ENCODE results near the gene SLC3A2.

Gene SLC3A2

GRCh38 chr11:62889126-62889483 is 8.4 kb downstream of the SLC3A2 start:
- Histone ChIP-seq H3K27ac (peak overlapping the region; percentile 11), H3K9me3 (ENCODE audit: control insufficient read depth, low read length) (no peaks in the 10 kb centered on the region), H3K4me2 (ENCODE audit: low read length) (no peak overlapping the region), H3K36me3 (ENCODE audit: control insufficient read depth, insufficient read depth, low read length) (no peaks in the 10 kb centered on the region), H2AFZ (no peak overlapping the region), H3K9ac (no peak overlapping the region), H3K4me1 (no peaks in the 10 kb centered on the region), H3K27me3 (ENCODE audit: control insufficient read depth, insufficient read depth, low read length) (no peaks in the 10 kb centered on the region), H3K79me2 (no peaks in the 10 kb centered on the region), H3K4me3 (ENCODE audit: low read depth, low read length) (no peak overlapping the region)
- no peak for TF ChIP-seq CTCF (IDR thresholded peaks at IDR 0.05)

GRCh38 chr11:62889484-62890437 is 9.1 kb downstream of the SLC3A2 start:
- Histone ChIP-seq H3K9ac (no peak overlapping the region), H3K4me2 (ENCODE audit: low read length) (no peak overlapping the region), H3K27me3 (ENCODE audit: control insufficient read depth, insufficient read depth, low read length) (no peaks in the 10 kb centered on the region), H3K4me1 (no peaks in the 10 kb centered on the region), H3K4me3 (ENCODE audit: low read depth, low read length) (no peak overlapping the region), H3K36me3 (ENCODE audit: control insufficient read depth, insufficient read depth, low read length) (no peaks in the 10 kb centered on the region), H2AFZ (no peak overlapping the region), H3K9me3 (ENCODE audit: control insufficient read depth, low read length) (no peaks in the 10 kb centered on the region), H3K79me2 (no peaks in the 10 kb centered on the region), H3K27ac (peak overlapping the region; percentile 11)
- no peak for TF ChIP-seq CTCF (IDR thresholded peaks at IDR 0.05)

GRCh38 chr11:62892077-62892922 is 11.6 kb downstream of the SLC3A2 start:
- Histone ChIP-seq H3K27ac (no peak overlapping the region), H3K4me1 (no peaks in the 10 kb centered on the region)
- TF ChIP-seq CTCF (IDR thresholded peaks at IDR 0.05): no peak

GRCh38 chr11:62895501-62895900 is 14.8 kb downstream of the SLC3A2 start:
- no peaks in the 10 kb centered on the region for H3K79me2 ChIP-seq
- H3K27ac ChIP-seq: no peak overlapping the region
- no peak for TF ChIP-seq CTCF (IDR thresholded peaks at IDR 0.05)
- no peak overlapping the region for H3K4me3 ChIP-seq (ENCODE audit: low read depth, low read length)
- no peak overlapping the region for H3K9ac ChIP-seq
- no peaks in the 10 kb centered on the region for H3K27me3 ChIP-seq (ENCODE audit: control insufficient read depth, insufficient read depth, low read length)
- H3K9me3 ChIP-seq (ENCODE audit: control insufficient read depth, low read length): no peaks in the 10 kb centered on the region
- H3K4me2 ChIP-seq (ENCODE audit: low read length): no peak overlapping the region
- H3K36me3 ChIP-seq (ENCODE audit: control insufficient read depth, insufficient read depth, low read length): no peaks in the 10 kb centered on the region
- H3K4me1 ChIP-seq: no peaks in the 10 kb centered on the region
- no peak overlapping the region for H2AFZ ChIP-seq

More at GRCh38 chr11:62892077-62892922, 11.6 kb downstream of the SLC3A2 start:
- no peaks in the 10 kb centered on the region for H3K36me3 ChIP-seq (ENCODE audit: control insufficient read depth, insufficient read depth, low read length)
- H2AFZ ChIP-seq: no peak overlapping the region
- H3K9me3 ChIP-seq (ENCODE audit: control insufficient read depth, low read length): no peaks in the 10 kb centered on the region
- H3K79me2 ChIP-seq: no peaks in the 10 kb centered on the region
- H3K27me3 ChIP-seq (ENCODE audit: control insufficient read depth, insufficient read depth, low read length): no peaks in the 10 kb centered on the region
- H3K9ac ChIP-seq: no peak overlapping the region
- H3K4me2 ChIP-seq (ENCODE audit: low read length): no peak overlapping the region
- no peak overlapping the region for H3K4me3 ChIP-seq (ENCODE audit: low read depth, low read length)

Data from parathyroid adenoma (tissue), 2 donors.